HEK293T (cell line): ENCODE data around the gene NOL3.

ENCODE experiments used
- CTCF ChIA-PET: fragments of 350-600 bp; formaldehyde crosslinking; extraction: SDS; loops from one replicate; lab custom pipeline; 2021; ENCODE audit warnings: antibody characterized with exemption, inconsistent platforms; lab: Yijun Ruan, JAX
- POLR2A ChIA-PET: fragments of 350-600 bp; formaldehyde crosslinking; extraction: SDS; loops from one replicate; lab custom pipeline; 2020; ENCODE audit warnings: antibody characterized with exemption, inconsistent platforms; lab: Yijun Ruan, JAX
- DNase-seq: peaks from one replicate; pipeline ENCODE4 v3.0.0; 2012; ENCODE audit warnings: mixed read lengths; ENCODE audit errors: extremely low spot score
- ARNT ChIP-seq: fragments of 450-650 bp; IDR thresholded peaks from 2 replicates; pipeline ENCODE4 v1.6.1; 2017; ENCODE audit warnings: mild to moderate bottlenecking
- BHLHE40 ChIP-seq: fragments of 450-650 bp; IDR thresholded peaks from 2 replicates; pipeline ENCODE4 v1.6.1; 2016; ENCODE audit warnings: mild to moderate bottlenecking, moderate library complexity, borderline replicate concordance
- CTBP1 ChIP-seq: fragments of 450-650 bp; IDR thresholded peaks from 2 replicates; pipeline ENCODE4 v1.6.1; 2016; ENCODE audit warnings: borderline replicate concordance
- ELF4 ChIP-seq: fragments of 450-650 bp; IDR thresholded peaks from 2 replicates; pipeline ENCODE4 v1.6.1; 2017; ENCODE audit warnings: antibody characterized with exemption
- FOXA1 ChIP-seq: fragments of 450-650 bp; IDR thresholded peaks from 2 replicates; pipeline ENCODE4 v1.6.1; 2016; ENCODE audit warnings: mild to moderate bottlenecking
- FOXK2 ChIP-seq: fragments of 450-650 bp; IDR thresholded peaks from 2 replicates; pipeline ENCODE4 v1.6.1; 2016; ENCODE audit warnings: mild to moderate bottlenecking
- FOXM1 ChIP-seq: fragments of 450-650 bp; IDR thresholded peaks from 2 replicates; pipeline ENCODE4 v1.6.1; 2017; ENCODE audit warnings: mild to moderate bottlenecking, borderline replicate concordance
- HDGF ChIP-seq: fragments of 450-650 bp; IDR thresholded peaks from 2 replicates; pipeline ENCODE4 v1.6.1; 2017; ENCODE audit warnings: antibody characterized with exemption, borderline replicate concordance
- L3MBTL2 ChIP-seq: fragments of 450-650 bp; conservative IDR thresholded peaks from 2 replicates; pipeline ENCODE4 v1.6.1; 2016; ENCODE audit warnings: mild to moderate bottlenecking
- LEF1 ChIP-seq: fragments of 450-650 bp; IDR thresholded peaks from 2 replicates; pipeline ENCODE4 v1.6.1; 2017; ENCODE audit warnings: mild to moderate bottlenecking, borderline replicate concordance
- NFRKB ChIP-seq: fragments of 450-650 bp; IDR thresholded peaks from 2 replicates; pipeline ENCODE4 v1.6.1; 2016; ENCODE audit warnings: mild to moderate bottlenecking, moderate library complexity
- PKNOX1 ChIP-seq: fragments of 450-650 bp; IDR thresholded peaks from 2 replicates; pipeline ENCODE4 v1.6.1; 2016
- SP1 ChIP-seq: fragments of 450-650 bp; IDR thresholded peaks from 2 replicates; pipeline ENCODE4 v1.6.1; 2017
- SUZ12 ChIP-seq: fragments of 450-650 bp; IDR thresholded peaks from 2 replicates; pipeline ENCODE4 v1.6.1; 2016; ENCODE audit warnings: mild to moderate bottlenecking
- TARDBP ChIP-seq: fragments of 450-650 bp; IDR thresholded peaks from 2 replicates; pipeline ENCODE4 v1.6.1; 2016
- ZNF384 ChIP-seq: fragments of 450-650 bp; IDR thresholded peaks from 2 replicates; pipeline ENCODE4 v1.6.1; 2016

NOL3 gene

DNA sequence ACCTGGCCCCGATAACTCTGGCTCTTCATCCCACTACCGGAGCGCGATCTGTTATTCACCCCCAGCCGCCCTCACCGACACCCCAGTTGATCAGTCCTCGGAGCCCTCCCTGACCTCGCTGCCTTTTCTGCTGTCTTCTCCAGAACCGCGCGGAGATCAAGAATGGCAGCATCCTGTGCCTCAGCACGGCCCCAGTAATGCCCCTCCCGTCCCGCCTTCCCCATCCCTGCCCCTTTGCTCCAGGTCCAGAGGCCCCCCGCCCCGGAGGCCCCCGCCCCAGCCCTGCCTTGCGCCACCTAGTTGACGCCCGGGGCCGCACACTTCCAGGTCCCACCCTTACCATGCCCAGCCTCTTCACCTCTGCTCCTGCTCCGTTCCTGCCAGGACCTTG, 29.5 kb downstream of the NOL3 start:
- TF ChIP-seq ARNT = no peak
- TF ChIP-seq TARDBP = no peak
- no peak for TF ChIP-seq LEF1
- TF ChIP-seq ELF4 = no peak
- no peak for TF ChIP-seq FOXA1
- no peak for TF ChIP-seq NFRKB
- TF ChIP-seq ZNF384 = no peak
- TF ChIP-seq L3MBTL2 = no peak
- ChIA-PET CTCF (no interaction called here), POLR2A (no interaction called here)
- DNase-seq = no peak

DNA sequence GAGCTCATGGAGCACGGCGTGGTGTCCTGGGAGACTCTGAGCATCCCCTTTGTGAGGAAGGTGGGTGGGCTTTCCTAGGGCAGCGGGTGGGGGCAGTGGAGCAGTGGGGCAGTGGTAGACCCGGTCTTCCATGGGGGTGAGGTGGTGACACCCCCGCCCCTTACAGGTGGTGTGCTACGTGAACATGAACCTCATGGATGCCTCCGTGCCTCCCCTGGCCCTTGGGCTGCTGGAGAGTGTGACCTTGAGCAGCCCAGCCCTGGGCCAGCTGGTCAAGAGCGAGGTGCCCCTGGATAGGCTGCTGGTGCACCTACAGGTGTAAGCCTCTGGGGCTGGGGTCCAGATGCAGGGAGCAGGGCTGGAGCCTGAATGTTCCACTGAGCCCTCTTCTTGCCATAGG, 30.2 kb downstream of the NOL3 start:
- ChIA-PET CTCF (no interaction called here), POLR2A (no interaction called here)
- DNase-seq = no peak
- TF ChIP-seq ARNT (no peak), CTBP1 (no peak), NFRKB (no peak), L3MBTL2 (no peak), FOXA1 (no peak), BHLHE40 (no peak), SUZ12 (no peak), ELF4 (no peak), HDGF (no peak)

- no peak for DNase-seq
- TF ChIP-seq ZNF384 (no peak), ARNT (no peak), TARDBP (no peak), FOXM1 (no peak), NFRKB (no peak), LEF1 (no peak), FOXK2 (no peak), CTBP1 (no peak), SUZ12 (no peak), FOXA1 (no peak), ELF4 (no peak), HDGF (no peak)
- POLR2A ChIA-PET = interaction anchor here (1.1 kb wide), 1 partner anchor 45 kb away, joined by 4 read pairs; no protein-coding TSS in a partner anchor
- CTCF ChIA-PET = interaction anchor here (0.6 kb wide), 1 partner anchor 17 kb away, joined by 5 read pairs; no protein-coding TSS in a partner anchor
Measured at GRCh38 chr16:67201411-67202345, 31.3 kb downstream of the NOL3 start.

DNA sequence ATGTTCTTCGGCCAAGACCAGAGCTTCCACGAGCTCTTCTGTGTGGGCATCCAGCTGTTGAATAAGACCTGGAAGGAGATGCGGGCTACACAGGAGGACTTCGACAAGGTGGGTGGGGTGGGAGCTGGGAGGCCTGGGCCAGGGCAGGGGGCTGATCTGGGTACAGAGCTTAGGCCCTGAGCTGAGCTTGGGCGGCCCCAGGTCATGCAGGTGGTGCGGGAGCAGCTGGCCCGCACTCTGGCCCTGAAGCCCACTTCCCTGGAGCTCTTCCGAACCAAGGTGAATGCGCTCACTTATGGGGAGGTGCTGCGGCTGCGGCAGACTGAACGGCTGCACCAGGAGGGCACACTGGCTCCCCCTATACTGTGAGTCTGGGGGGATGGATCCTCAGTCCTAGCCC, 32.1 kb downstream of the NOL3 start:
- POLR2A ChIA-PET = interaction anchor here (1.1 kb wide), 1 partner anchor 44 kb away, joined by 4 read pairs; no protein-coding TSS in a partner anchor
- TF ChIP-seq ZNF384 (no peak), LEF1 (no peak), FOXK2 (no peak), BHLHE40 (no peak)
- CTCF ChIA-PET = no interaction called here
- no peak for DNase-seq

- ChIA-PET POLR2A (no interaction called here), CTCF (no interaction called here)
- TF ChIP-seq FOXM1 (no peak), PKNOX1 (no peak), LEF1 (no peak), SP1 (no peak), HDGF (no peak), FOXK2 (no peak), SUZ12 (no peak), ELF4 (no peak), ARNT (no peak), BHLHE40 (no peak), TARDBP (no peak), FOXA1 (no peak), L3MBTL2 (no peak), NFRKB (no peak), CTBP1 (no peak), ZNF384 (no peak)
- no peak for DNase-seq
Measured at GRCh38 chr16:67202956-67203493, 32.7 kb downstream of the NOL3 start.

- CTCF ChIA-PET = no interaction called here
Measured at GRCh38 chr16:67204076-67204475, 33.7 kb downstream of the NOL3 start.

More at GRCh38 chr16:67204076-67204475, 33.7 kb downstream of the NOL3 start:
- TF ChIP-seq TARDBP = no peak
- TF ChIP-seq ARNT = no peak
- TF ChIP-seq LEF1 = no peak
- no peak for TF ChIP-seq NFRKB
- no peak for TF ChIP-seq FOXM1
- no peak for TF ChIP-seq HDGF
- no peak for TF ChIP-seq ZNF384
- no peak for TF ChIP-seq SP1
- TF ChIP-seq FOXA1 = no peak
- no peak for TF ChIP-seq PKNOX1
- no peak for TF ChIP-seq SUZ12
- TF ChIP-seq CTBP1 = no peak
- no peak for TF ChIP-seq BHLHE40
- TF ChIP-seq L3MBTL2 = no peak
- no peak for TF ChIP-seq FOXK2
- no peak for TF ChIP-seq ELF4
- DNase-seq = no peak
- POLR2A ChIA-PET = no interaction called here
